Memory B cell (primary cell): Measurements from ENCODE around the gene SLC44A3.

Experiments used
- ATAC-seq: fragments of 150-1000 bp; cut with Tn5 transposase; 2 replicates; pipeline ENCODE4 v1.10.0; 2021; ENCODE audit warnings: low read depth, mild to moderate bottlenecking, moderate library complexity
- DNase-seq, 2 donors: peaks; one replicate each; pipeline ENCODE4 v3.0.0; 2022; ENCODE audit warnings: low spot score in 2 of 2
- H3K27ac Mint-ChIP-seq: one replicate; pipeline ENCODE4 v1.8.0; 2022; ENCODE audit warnings: mild to moderate bottlenecking, moderate library complexity, mixed read lengths
- H3K27me3 Mint-ChIP-seq: one replicate; pipeline ENCODE4 v1.8.0; 2022; ENCODE audit warnings: mixed read lengths
- H3K36me3 Mint-ChIP-seq: one replicate; pipeline ENCODE4 v1.8.0; 2022; ENCODE audit warnings: mild to moderate bottlenecking, mixed read lengths
- H3K4me1 Mint-ChIP-seq: one replicate; pipeline ENCODE4 v1.8.0; 2022; ENCODE audit warnings: mixed read lengths
- H3K4me3 Mint-ChIP-seq: one replicate; pipeline ENCODE4 v1.8.0; 2022; ENCODE audit warnings: mild to moderate bottlenecking, moderate library complexity, mixed read lengths
- H3K9me3 Mint-ChIP-seq: one replicate; pipeline ENCODE4 v1.8.0; 2022; ENCODE audit warnings: mixed read lengths

Gene SLC44A3

DNA sequence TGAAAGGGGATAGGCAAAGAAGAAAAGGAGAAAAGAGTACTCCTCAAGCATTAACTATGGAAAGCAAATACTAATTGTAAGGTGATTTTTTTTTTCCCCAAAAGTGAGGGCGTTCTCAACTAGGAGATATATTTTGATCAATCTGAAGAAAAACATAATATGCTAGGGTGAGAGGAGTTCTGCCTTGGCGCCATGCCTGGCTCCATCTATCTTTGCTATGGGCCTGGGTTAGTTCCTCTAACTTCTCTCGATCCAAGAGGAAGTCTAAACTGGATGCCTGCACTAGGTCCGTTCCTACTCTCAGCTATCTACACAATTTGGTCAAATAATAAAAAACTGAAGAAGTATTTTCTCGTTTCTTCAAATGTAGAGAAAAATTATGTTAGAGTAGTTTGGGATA lies 86.2 kb downstream of the SLC44A3 start:
- DNase-seq (no peak), ATAC-seq (no peak)
- no peaks in the 10 kb centered on the region for H3K9me3 Mint-ChIP-seq
- peaks cover 2% of the 10 kb centered on the region for H3K36me3 Mint-ChIP-seq
- no peaks in the 10 kb centered on the region for H3K4me1 Mint-ChIP-seq
- H3K27me3 Mint-ChIP-seq: peaks cover 14% of the 10 kb centered on the region
- H3K4me3 Mint-ChIP-seq: no peak overlapping the region
- H3K27ac Mint-ChIP-seq: no peak overlapping the region

DNA sequence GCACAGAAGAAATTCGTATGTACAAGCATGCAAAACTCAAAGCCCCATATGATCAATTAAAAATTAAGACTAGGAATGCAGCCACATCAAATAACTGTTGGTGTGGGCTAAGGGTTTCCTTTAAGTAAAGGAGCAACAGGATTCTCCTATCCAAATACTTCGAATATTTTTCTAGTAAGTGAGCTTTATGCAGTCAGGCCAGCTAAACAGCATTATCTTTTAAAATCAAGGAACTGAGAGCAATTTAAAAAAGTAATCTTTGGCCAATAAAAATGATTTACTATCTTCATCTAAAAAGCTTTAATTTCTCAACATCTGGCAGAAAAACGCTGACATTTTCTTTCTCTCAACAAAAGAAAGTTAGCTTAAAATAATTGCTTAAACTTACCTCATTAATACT lies 87.0 kb downstream of the SLC44A3 start:
- DNase-seq (no peak), ATAC-seq (no peak)
- Mint-ChIP-seq H3K4me3 (no peak overlapping the region), H3K4me1 (no peaks in the 10 kb centered on the region), H3K27me3 (peaks cover 14% of the 10 kb centered on the region), H3K9me3 (no peaks in the 10 kb centered on the region), H3K27ac (no peak overlapping the region), H3K36me3 (peaks cover 2% of the 10 kb centered on the region)

DNA sequence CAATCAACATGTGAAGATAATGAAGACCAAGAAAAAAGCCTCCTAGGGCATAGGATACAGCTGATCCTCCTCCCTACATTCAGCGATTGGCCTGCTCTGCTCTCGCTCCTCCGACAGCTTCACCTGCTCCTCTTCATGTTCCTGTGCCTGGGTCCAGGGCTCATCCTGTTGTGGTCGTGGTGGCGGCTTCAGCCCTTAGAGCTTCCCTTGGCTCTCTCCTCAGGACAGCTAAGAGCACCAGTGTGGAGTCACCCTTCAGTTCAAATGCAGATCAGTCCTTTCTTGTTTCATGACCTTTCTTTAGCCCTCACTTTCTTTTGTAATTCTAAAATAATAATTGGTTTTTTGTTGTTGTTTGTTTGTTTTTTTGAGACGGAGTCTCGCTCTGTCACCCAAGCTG lies 88.0 kb downstream of the SLC44A3 start:
- ATAC-seq: no peak
- Mint-ChIP-seq H3K4me1 (no peaks in the 10 kb centered on the region), H3K27me3 (peaks cover 14% of the 10 kb centered on the region), H3K9me3 (no peaks in the 10 kb centered on the region), H3K4me3 (no peak overlapping the region), H3K27ac (no peak overlapping the region), H3K36me3 (peaks cover 2% of the 10 kb centered on the region)
- no peak for DNase-seq

DNA sequence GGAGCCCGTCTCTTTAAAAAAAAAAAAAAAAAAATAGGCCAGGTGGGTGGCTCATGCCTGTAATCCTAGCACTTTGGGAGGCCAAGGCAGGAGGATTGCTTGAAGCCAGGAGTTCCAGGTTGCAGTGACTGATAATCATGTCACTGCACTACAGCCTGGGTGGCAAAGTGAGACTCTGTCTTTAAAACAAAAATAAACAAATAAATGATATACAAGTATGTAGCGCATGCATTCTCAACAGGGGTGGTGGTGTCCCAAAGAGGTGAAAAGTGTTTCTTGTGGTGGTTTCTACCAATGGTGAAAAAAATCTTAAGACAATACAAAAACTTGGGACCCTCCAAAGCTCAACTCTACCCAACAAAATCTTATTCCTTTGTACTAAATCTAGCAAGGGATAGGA lies 88.8 kb downstream of the SLC44A3 start:
- Mint-ChIP-seq H3K27me3 (peaks cover 15% of the 10 kb centered on the region), H3K4me3 (no peak overlapping the region), H3K36me3 (peaks cover 2% of the 10 kb centered on the region), H3K9me3 (no peaks in the 10 kb centered on the region), H3K27ac (no peak overlapping the region), H3K4me1 (no peaks in the 10 kb centered on the region)
- no peak for ATAC-seq
- no peak for DNase-seq

DNA sequence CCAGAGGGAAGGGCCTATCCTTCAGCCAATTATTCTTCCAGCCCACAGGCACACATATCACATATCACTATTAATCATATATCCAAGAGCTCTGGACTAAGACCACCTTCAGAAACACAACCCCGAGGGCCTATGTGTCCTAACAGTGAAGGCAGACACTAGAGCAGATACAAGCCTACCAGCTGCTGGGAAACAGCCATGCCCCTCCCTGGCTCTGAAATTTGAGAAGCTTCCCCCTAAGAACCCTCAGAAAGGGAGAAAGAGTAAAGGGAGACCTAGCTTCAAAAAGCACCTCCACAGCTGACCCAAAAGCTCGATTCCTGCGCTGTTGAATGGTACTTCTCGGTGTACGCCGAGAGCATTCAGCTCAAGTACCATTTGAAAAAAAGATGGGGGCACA lies 89.3 kb downstream of the SLC44A3 start:
- peaks cover 20% of the 10 kb centered on the region for H3K27me3 Mint-ChIP-seq
- H3K36me3 Mint-ChIP-seq: peaks cover 2% of the 10 kb centered on the region
- no peak overlapping the region for H3K27ac Mint-ChIP-seq
- H3K9me3 Mint-ChIP-seq: no peaks in the 10 kb centered on the region
- no peak for DNase-seq
- peaks cover 2% of the 10 kb centered on the region for H3K4me1 Mint-ChIP-seq
- ATAC-seq: no peak
- no peak overlapping the region for H3K4me3 Mint-ChIP-seq

DNA sequence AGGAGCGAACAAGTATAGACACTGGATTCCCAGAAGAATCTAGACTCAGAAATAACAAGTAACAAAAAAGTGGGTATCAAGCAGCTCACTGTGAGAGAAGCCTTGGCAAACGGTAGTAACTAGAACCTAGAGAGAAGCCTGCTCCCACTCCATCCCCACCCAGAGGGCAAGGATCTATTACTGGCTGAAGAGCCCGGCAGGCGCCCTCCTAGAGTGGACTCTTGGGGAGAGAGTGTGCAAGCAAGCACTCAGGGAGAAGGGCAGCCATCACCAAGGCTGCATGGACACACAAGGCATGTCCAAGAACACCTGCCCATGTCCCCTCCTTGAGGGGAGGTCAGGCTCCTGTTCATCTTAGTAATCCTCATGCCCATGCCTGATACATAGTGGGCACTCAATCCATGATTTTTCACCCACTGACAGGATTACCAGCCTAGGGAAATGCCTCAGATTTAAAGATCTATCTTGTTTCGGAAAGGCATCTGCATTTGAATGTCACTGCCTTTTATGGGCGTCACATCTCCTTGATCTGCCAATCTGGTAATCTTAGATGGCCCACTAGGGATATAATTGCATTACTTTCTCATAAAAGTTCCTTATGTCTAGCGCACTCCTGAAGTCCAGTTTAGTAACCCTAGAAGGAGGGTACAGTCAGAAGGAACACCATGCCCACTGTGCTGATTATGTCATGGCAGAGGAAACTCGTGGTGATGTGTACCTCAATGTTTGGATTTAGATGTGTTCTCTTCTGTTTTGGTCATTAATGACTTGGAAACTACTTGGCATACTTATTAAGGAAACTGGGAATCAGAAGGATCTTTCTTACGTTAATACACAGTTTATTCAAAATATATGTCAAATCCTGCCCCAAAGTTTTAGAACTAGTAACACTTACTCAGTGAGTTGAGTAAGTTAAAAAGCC lies 92.4 kb downstream of the SLC44A3 start:
- peaks cover 25% of the 10 kb centered on the region for H3K27me3 Mint-ChIP-seq
- no peak overlapping the region for H3K4me3 Mint-ChIP-seq
- H3K27ac Mint-ChIP-seq: no peak overlapping the region
- ATAC-seq (no peak), DNase-seq (no peak)
- H3K9me3 Mint-ChIP-seq: no peaks in the 10 kb centered on the region
- peaks cover 2% of the 10 kb centered on the region for H3K36me3 Mint-ChIP-seq
- peaks cover 2% of the 10 kb centered on the region for H3K4me1 Mint-ChIP-seq

DNA sequence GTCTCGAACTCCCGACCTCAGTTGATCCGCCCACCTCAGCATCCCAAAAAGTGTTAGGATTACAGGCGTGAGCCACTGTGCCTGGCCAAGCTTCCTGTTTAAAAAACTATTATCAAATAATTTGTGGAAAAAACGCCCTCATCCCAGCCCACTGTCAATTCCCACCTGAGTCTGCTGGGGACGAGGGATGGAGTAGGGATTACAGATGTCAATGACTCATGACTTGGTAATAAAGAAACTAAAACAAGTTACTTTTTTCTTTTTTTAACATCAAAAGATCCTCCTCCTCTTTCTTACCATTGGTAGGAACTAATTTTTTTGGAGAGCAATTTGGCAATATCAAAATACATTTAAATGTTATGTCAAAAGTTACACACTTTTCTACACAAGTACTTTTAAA lies 97.1 kb downstream of the SLC44A3 start:
- ATAC-seq: no peak
- no peak overlapping the region for H3K4me3 Mint-ChIP-seq
- H3K27ac Mint-ChIP-seq: no peak overlapping the region
- peaks cover 10% of the 10 kb centered on the region for H3K27me3 Mint-ChIP-seq
- no peaks in the 10 kb centered on the region for H3K9me3 Mint-ChIP-seq
- no peak for DNase-seq
- H3K36me3 Mint-ChIP-seq: no peaks in the 10 kb centered on the region
- peaks cover 2% of the 10 kb centered on the region for H3K4me1 Mint-ChIP-seq

DNA sequence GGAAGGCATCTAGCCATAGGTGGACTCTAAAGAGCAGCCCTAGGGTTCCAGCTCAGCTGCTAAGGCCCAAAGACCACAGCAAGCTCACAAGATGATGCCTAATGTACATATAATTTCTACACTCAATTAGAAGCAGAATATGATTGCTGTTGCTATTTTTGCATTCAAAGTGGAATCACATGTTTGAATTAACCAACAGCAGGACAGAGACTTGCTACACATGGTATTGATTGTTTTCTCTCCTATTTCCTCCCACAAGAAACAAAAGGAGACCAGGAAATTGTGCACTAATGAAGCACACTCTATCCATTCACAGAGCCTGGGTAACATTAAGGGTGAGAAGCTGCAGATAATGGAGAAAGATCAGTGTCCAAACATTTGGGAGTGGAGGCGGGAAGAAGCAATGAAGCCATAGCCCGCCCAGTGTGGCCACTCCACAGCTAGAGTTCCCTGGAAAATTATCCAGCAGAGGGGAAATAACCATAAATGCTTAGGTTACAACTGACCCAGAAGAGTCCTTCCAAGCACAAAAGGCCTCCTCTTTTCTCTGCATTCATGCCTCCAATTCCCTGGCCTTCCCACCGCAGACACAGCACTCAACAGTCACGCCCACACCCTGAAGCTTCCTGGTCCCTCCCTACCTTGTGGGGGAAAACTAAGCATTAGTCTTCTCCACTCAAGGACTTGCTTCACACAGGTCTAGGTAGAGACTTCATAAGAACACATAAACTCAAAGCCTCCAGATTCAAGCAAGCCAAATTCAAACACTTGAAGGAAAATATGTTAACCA lies 99.3 kb downstream of the SLC44A3 start:
- DNase-seq: no peak
- ATAC-seq: no peak
- H3K4me3 Mint-ChIP-seq: no peak overlapping the region
- H3K27ac Mint-ChIP-seq: no peak overlapping the region
- peaks cover 7% of the 10 kb centered on the region for H3K4me1 Mint-ChIP-seq
- H3K9me3 Mint-ChIP-seq: no peaks in the 10 kb centered on the region
- no peaks in the 10 kb centered on the region for H3K36me3 Mint-ChIP-seq
- peaks cover 14% of the 10 kb centered on the region for H3K27me3 Mint-ChIP-seq

DNA sequence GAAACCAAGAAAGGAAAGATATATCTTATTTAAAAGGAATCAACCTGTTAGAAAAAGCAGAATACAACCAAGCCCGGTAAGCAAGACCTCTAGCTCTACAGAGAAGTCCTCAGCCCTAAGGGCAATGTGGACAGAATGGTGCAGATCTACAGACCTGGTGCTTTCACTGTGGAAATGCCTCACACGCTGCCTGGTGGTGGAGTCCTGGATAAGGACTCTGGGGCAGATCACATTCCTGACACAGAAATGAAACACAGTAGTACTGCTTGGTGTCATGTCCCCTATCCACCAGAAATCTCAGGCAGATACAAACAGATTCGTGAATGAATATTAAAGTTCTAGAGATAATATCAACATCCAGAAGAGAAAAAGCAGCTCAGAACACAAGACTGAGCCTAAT lies 99.9 kb downstream of the SLC44A3 start:
- ATAC-seq (no peak), DNase-seq (no peak)
- Mint-ChIP-seq H3K4me1 (peaks cover 9% of the 10 kb centered on the region), H3K27me3 (peaks cover 17% of the 10 kb centered on the region), H3K4me3 (no peak overlapping the region), H3K36me3 (no peaks in the 10 kb centered on the region), H3K27ac (no peak overlapping the region), H3K9me3 (no peaks in the 10 kb centered on the region)

DNA sequence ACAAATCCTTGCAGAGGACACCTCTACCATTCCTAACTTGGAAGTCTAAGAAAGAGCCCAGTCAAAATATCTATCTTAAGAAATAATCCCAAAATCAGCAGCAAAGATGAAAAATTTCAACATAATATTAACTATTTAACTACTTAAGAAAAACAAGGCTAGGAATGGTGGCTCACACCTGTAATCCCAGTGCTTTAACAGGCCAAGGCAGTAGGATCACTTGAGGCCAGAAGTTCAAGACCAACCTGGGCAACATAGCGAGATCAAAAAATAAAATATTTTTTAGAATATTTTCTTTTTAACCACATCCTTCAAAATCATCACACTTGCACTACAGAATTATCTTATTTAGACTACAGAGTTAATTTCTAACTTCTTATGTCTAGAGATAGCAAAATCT lies 101.8 kb downstream of the SLC44A3 start:
- Mint-ChIP-seq H3K27me3 (peaks cover 15% of the 10 kb centered on the region), H3K4me1 (peaks cover 18% of the 10 kb centered on the region), H3K4me3 (no peak overlapping the region), H3K9me3 (no peaks in the 10 kb centered on the region), H3K36me3 (no peaks in the 10 kb centered on the region), H3K27ac (no peak overlapping the region)
- ATAC-seq: no peak
- no peak for DNase-seq

DNA sequence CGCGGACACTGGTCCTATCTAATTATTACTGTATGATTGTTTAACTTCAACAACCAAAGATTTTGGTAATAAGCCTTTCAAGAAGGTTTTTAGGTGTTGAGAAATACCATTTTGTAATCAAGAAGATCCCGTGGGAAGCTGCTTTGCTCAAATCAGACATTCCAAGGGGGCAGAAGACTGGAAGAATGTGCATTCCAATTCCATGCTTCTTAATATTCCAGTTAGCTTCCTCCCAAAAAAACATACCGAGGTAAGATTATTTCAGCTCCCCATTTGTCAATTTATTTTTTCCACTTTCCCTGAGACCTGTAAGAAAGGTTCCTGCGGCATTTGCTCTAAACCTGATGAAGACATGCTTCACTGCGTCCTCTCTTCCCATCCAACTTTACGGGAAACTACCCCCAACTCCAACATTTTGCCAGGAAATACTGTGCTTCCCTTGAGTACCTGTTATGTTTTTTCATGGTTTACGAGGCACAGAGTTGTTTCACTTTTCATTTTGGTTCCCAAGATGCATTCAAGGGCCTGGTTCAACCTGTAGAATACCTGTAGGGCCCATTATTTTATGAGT lies 102.7 kb downstream of the SLC44A3 start:
- Mint-ChIP-seq H3K27me3 (peaks cover 17% of the 10 kb centered on the region), H3K4me3 (no peak overlapping the region), H3K36me3 (no peaks in the 10 kb centered on the region), H3K9me3 (no peaks in the 10 kb centered on the region), H3K4me1 (peaks cover 21% of the 10 kb centered on the region), H3K27ac (no peak overlapping the region)
- ATAC-seq (no peak), DNase-seq (no peak)

DNA sequence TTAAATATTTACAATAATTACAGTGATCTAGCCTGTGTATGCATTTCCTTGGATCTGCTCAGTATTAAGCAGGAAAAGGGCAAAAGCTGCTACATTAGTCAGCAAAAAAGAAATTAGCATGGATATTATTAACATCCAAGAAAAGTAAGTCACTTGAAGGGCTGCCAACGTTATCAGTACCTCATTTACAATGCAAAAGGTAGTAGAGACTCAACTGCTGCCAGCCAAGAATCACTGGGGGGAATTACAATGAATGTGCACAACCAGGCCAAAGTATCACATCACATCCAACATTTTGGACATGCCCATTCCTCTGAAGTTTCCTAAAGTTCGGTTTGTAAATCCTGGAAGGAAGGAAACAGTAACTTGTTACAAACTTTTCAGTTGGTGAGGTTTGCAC lies 104.8 kb downstream of the SLC44A3 start:
- DNase-seq (no peak), ATAC-seq (no peak)
- Mint-ChIP-seq H3K4me3 (no peak overlapping the region), H3K4me1 (peaks cover 21% of the 10 kb centered on the region), H3K9me3 (no peaks in the 10 kb centered on the region), H3K27me3 (peaks cover 22% of the 10 kb centered on the region), H3K27ac (no peak overlapping the region), H3K36me3 (no peaks in the 10 kb centered on the region)

DNA sequence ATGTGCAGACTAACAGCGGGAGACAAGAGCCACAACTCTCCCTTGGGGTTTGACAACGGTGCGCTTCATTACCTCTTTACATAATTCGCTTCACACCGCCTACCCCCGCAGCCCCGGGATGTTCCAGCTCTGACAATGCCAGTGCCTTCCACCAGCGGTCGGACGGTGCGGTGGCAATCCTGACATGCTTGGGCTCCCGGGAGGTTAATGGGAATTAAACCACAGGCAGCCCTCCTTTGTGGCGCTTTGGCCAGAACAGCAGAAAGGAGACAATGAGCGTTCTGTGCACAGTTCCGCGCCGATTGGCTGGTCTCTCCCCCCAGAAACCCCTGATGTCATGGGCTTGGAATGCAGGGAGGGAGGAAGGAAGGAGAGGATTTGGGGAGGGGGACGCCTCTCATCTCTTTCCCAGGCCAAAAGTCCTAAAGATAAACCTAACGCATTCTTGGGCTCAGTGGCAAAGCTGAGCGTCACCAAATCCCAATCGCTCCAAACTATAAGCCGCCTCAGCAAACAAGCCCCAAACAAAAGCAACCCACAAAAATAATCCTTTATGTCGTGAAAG lies 105.5 kb downstream of the SLC44A3 start:
- no peaks in the 10 kb centered on the region for H3K36me3 Mint-ChIP-seq
- H3K9me3 Mint-ChIP-seq: no peaks in the 10 kb centered on the region
- H3K27ac Mint-ChIP-seq: peak overlapping the region; percentile 29
- peak overlapping the region; percentile 90 for H3K4me3 Mint-ChIP-seq
- ATAC-seq: peak; percentile 55
- peaks cover 22% of the 10 kb centered on the region for H3K27me3 Mint-ChIP-seq
- DNase-seq: peak; percentile 29 to 41
- H3K4me1 Mint-ChIP-seq: peaks cover 21% of the 10 kb centered on the region
